Keratinocyte (primary cell): Measurements from ENCODE around the gene PNKD. TPM values are rescaled to one million over a fixed set of nuclear protein-coding genes. Genes with fewer than 3 reads are reported as not detected.

Experiments used
- DNase-seq: peaks from one replicate; pipeline ENCODE4 v3.0.0-alpha.2; 2011; ENCODE audit warnings: low read depth, missing footprints, low spot score
- FAIRE-seq: peaks from 2 replicates; lab custom pipeline; 2011; peaks lifted over from hg19 to GRCh38; lab: Jason Lieb, UNC
- H2AFZ ChIP-seq: 2 replicates; pipeline ENCODE4 v1.6.0; 2012; ENCODE audit warnings: low read length, control low read depth, inconsistent platforms; ENCODE audit not compliant: control insufficient read depth
- H3K27ac ChIP-seq: 2 replicates; pipeline ENCODE4 v1.5.1; 2011; ENCODE audit warnings: low read length; ENCODE audit not compliant: control insufficient read depth, insufficient read depth
- H3K27me3 ChIP-seq: 3 replicates; pipeline ENCODE4 v1.6.0; 2011; ENCODE audit warnings: low read length; ENCODE audit not compliant: control insufficient read depth, insufficient read depth; ENCODE audit errors: extremely low read depth
- H3K36me3 ChIP-seq, 2 experiments: 2 replicates in 1 of 2; 3 replicates in 1 of 2; pipeline ENCODE4 v1.5.1; 2011; ENCODE audit warnings: low read length in 2 of 2, mild to moderate bottlenecking in 1 of 2; ENCODE audit not compliant: control insufficient read depth in 2 of 2, insufficient read depth in 2 of 2; ENCODE audit errors: extremely low read depth in 1 of 2
- H3K4me1 ChIP-seq: 3 replicates; pipeline ENCODE4 v1.5.1; 2011; ENCODE audit warnings: low read length; ENCODE audit not compliant: control insufficient read depth, insufficient read depth; ENCODE audit errors: extremely low read depth
- H3K4me2 ChIP-seq: 3 replicates; pipeline ENCODE4 v1.6.0; 2011; ENCODE audit warnings: low read depth, low read length; ENCODE audit not compliant: control insufficient read depth, insufficient read depth; ENCODE audit errors: extremely low read depth
- H3K4me3 ChIP-seq, 3 experiments: fragments of 200-600 bp in 1 of 3; sonication (generic) in 1 of 3; 2 replicates in 2 of 3; 3 replicates in 1 of 3; pipeline ENCODE4 v1.5.1; 2011 to 2016; ENCODE audit warnings: low read length in 3 of 3, mild to moderate bottlenecking in 3 of 3, control low read depth in 2 of 3, inconsistent platforms in 1 of 3, low read depth in 1 of 3, mixed read lengths in 1 of 3, mixed run types in 1 of 3, moderate library complexity in 1 of 3; ENCODE audit not compliant: control insufficient read depth in 2 of 3, insufficient read depth in 2 of 3; ENCODE audit errors: extremely low read depth in 1 of 3
- H3K79me2 ChIP-seq: 2 replicates; pipeline ENCODE4 v1.6.0; 2012; ENCODE audit warnings: low read length; ENCODE audit not compliant: control insufficient read depth, insufficient read depth
- H3K9ac ChIP-seq: 3 replicates; pipeline ENCODE4 v1.6.0; 2011; ENCODE audit warnings: low read length; ENCODE audit not compliant: control insufficient read depth, insufficient read depth; ENCODE audit errors: extremely low read depth
- H3K9me1 ChIP-seq: 3 replicates; pipeline ENCODE4 v1.6.0; 2011; ENCODE audit warnings: low read length; ENCODE audit not compliant: control insufficient read depth, insufficient read depth; ENCODE audit errors: extremely low read depth
- H3K9me3 ChIP-seq: 2 replicates; pipeline ENCODE4 v1.5.1; 2012; ENCODE audit warnings: low read depth, low read length; ENCODE audit not compliant: control insufficient read depth
- H4K20me1 ChIP-seq: 3 replicates; pipeline ENCODE4 v1.6.0; 2011; ENCODE audit warnings: low read length; ENCODE audit not compliant: control insufficient read depth, insufficient read depth; ENCODE audit errors: extremely low read depth
- CTCF ChIP-seq, 3 experiments: IDR thresholded peaks in 1 of 3; conservative IDR thresholded peaks in 1 of 3; optimal IDR thresholded peaks in 1 of 3; 2 replicates in 2 of 3; 3 replicates in 1 of 3; pipeline versions ENCODE3 to v1.5.1; 2011; ENCODE audit warnings: low read length in 3 of 3, mild to moderate bottlenecking in 3 of 3, moderate library complexity in 2 of 3, control low read depth in 1 of 3, inconsistent platforms in 1 of 3; ENCODE audit not compliant: insufficient read depth in 2 of 3; ENCODE audit errors: extremely low read depth in 1 of 3
- EZH2 ChIP-seq: IDR thresholded peaks from one replicate; pipeline ENCODE4 v1.6.1; 2012; ENCODE audit warnings: inconsistent platforms, mild to moderate bottlenecking, low read length, moderate library complexity
- dilution Hi-C: fragments of 300-500 bp; cut with MboI; formaldehyde crosslinking; loops from one replicate; pipeline ENCODE4 v1.7.0; 2020; ENCODE audit warnings: low sequenced_read_pairs; ENCODE audit not compliant: extremely low pct_ligation_motif_present
- polyA plus RNA-seq, 5 experiments: library from polyadenylated mRNA; depleted of rRNA in 3 of 5; stranded (reverse) in 3 of 5; stranded (forward) in 1 of 5; unstranded in 1 of 5; fragments of >200 nt; gene quantifications; 1 replicate in 1 of 5; 2 replicates in 3 of 5; 3 replicates in 1 of 5; pipeline versions ENCODE4 v1.2.1 to v1.2.3, GENCODE V29; 2011 to 2012; ENCODE audit warnings: missing spikeins in 2 of 5, low read depth in 1 of 5, low replicate concordance in 1 of 5

PNKD gene
- polyA plus RNA-seq, 1 donor (not counting 4 experiments of a cell fraction or from before 2014, with no cell fraction given) = 22.8 TPM

GRCh38 chr2:218277921-218278320 lies 7.6 kb downstream of the PNKD start:
- H3K27ac ChIP-seq = no peak overlapping the region
- peaks cover 17% of the 10 kb centered on the region for H3K4me1 ChIP-seq
- no peak overlapping the region for H3K4me2 ChIP-seq
- dilution Hi-C loops = no loop called here
- no peak overlapping the region for H2AFZ ChIP-seq
- peaks cover 63 to 72% of the 10 kb centered on the region in 2 experiments for H3K36me3 ChIP-seq
- TF ChIP-seq CTCF (optimal IDR thresholded peaks at IDR 0.05 in 1 of 3, IDR thresholded peaks at IDR 0.05 in 1 of 3, conservative IDR thresholded peaks at IDR 0.05 in 1 of 3; ENCODE audit: extremely low read depth in 1 of 3, insufficient read depth in 2 of 3, low read length in 3 of 3) (no peak), EZH2 (no peak)
- no peak overlapping the region for H3K4me3 ChIP-seq
- no peak overlapping the region for H3K9ac ChIP-seq
- FAIRE-seq (no peak), DNase-seq (no peak)
- peaks cover 31% of the 10 kb centered on the region for H4K20me1 ChIP-seq
- no peaks in the 10 kb centered on the region for H3K9me1 ChIP-seq
- no peaks in the 10 kb centered on the region for H3K27me3 ChIP-seq
- no peaks in the 10 kb centered on the region for H3K9me3 ChIP-seq
- H3K79me2 ChIP-seq = peaks cover 63% of the 10 kb centered on the region

DNA sequence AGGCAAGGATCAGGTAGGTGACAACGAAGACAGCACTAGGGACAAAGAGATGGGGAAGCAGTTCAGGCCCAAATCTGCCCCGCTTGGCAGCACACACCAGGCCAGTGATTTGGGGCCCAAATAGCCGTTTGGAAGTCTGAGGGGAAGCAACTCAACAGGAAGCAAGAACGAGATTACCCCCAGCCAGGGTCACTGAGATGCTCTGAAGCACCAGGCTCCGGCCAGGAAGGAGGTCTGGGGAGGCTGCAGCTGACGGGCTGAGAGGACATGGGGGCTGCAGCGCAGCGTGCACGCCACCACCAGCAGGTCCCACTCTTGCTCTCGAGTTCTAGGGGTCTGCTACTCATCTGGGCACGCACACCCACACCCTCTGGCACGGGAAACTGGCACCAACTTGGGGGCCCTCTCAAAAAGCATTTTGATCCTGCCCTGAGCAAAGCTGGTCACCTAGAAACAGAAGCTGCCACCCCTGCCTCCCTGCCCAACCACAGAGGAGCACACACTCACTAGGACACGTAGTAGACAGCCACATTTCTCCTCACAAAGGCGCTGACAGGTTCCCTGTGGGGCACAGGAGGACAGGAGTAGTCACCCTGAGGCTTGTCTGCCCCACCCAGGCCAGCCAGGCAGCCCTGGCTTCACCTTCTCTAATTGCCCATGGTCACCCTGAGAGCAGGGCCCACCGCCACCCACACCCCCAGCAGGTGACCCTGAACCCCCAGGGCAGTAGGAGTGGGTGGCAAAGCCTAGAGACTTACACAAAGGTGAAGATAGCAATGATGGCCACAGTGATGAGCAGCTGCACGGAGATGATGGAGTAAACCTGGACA lies 8.4 kb downstream of the PNKD start:
- H3K4me1 ChIP-seq = peaks cover 20% of the 10 kb centered on the region
- no peaks in the 10 kb centered on the region for H3K27me3 ChIP-seq
- H2AFZ ChIP-seq = no peak overlapping the region
- no peak overlapping the region for H3K4me3 ChIP-seq
- H3K36me3 ChIP-seq = peaks cover 67 to 73% of the 10 kb centered on the region in 2 experiments
- H3K4me2 ChIP-seq = no peak overlapping the region
- peaks cover 71% of the 10 kb centered on the region for H3K79me2 ChIP-seq
- H3K9ac ChIP-seq = no peak overlapping the region
- H3K27ac ChIP-seq = no peak overlapping the region
- no peaks in the 10 kb centered on the region for H3K9me1 ChIP-seq
- H3K9me3 ChIP-seq = no peaks in the 10 kb centered on the region
- TF ChIP-seq EZH2 (no peak), CTCF (optimal IDR thresholded peaks at IDR 0.05 in 1 of 3, IDR thresholded peaks at IDR 0.05 in 1 of 3, conservative IDR thresholded peaks at IDR 0.05 in 1 of 3; ENCODE audit: extremely low read depth in 1 of 3, insufficient read depth in 2 of 3, low read length in 3 of 3) (no peak)
- FAIRE-seq = no peak
- dilution Hi-C loops = no loop called here
- DNase-seq = no peak
- peaks cover 37% of the 10 kb centered on the region for H4K20me1 ChIP-seq
